HL-60/S4 (cell line): Measurements from ENCODE around the gene ARL14.

Source experiments
- in situ Hi-C: fragments of 300-500 bp; cut with MboI; formaldehyde crosslinking; loops from 2 replicates; pipeline ENCODE4 v1.14.3; 2022; ENCODE audit warnings: low sequenced_read_pairs

The ARL14 gene

GRCh38 chr3:160719710-160720109 lies 42.8 kb downstream of the ARL14 start:
- in situ Hi-C loops: no loop called here

GRCh38 chr3:160720123-160720746 lies 43.3 kb downstream of the ARL14 start:
- in situ Hi-C loops: no loop called here

- in situ Hi-C loops: no loop called here
These were observed 45.4 kb downstream of the ARL14 start for GRCh38 chr3:160722331-160722730.

DNA sequence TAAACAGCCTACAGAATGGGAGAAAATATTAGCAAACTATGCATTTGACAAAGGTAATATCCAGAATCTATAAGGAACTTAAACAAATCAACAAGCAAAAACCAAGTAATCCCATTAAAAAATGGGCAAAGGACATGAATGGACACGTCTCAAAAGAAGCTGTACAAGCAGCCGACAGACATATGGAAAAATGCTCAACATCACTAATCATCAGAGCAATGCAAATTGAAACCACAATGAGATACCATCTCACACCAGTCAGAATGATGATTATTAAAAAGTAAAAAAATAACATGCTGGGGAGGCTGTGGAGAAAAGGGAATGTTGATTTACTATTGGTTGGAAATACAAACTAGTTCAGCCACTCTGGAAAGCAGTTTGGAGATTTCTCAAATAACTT lies 48.4 kb downstream of the ARL14 start:
- in situ Hi-C loops: no loop called here
